ENCODE results near the gene ZNF431. TPM values are rescaled to one million over a fixed set of nuclear protein-coding genes. Genes with fewer than 3 reads are reported as not detected.

Gene ZNF431
- total and polyA plus RNA-seq, 2 of the 8 experiments (the other 6 are each of a cell fraction or from before 2014, with no cell fraction given): 6.7 to 43.2 TPM

DNA sequence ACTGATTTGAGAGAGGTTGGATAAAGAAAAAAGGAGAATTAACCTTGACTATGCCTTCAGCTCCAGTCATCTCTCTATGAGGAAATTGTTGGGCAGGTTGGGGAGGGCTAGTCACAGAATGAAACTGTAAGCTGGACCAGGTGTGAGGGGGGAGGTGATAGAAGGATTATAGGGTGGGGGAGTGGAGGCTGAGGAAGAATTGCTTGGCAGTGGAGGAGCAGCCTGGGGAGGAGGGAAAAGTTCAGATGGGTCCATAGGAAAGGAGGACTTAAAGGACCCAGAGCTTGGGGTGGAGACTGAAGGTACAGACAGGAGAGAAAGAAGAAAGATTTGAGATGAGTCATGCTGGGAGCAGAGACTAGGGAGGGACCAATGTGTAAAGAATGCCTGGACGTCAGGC is 8.2 kb upstream of the ZNF431 start (continued):
- TF ChIP-seq, protein P1, sequence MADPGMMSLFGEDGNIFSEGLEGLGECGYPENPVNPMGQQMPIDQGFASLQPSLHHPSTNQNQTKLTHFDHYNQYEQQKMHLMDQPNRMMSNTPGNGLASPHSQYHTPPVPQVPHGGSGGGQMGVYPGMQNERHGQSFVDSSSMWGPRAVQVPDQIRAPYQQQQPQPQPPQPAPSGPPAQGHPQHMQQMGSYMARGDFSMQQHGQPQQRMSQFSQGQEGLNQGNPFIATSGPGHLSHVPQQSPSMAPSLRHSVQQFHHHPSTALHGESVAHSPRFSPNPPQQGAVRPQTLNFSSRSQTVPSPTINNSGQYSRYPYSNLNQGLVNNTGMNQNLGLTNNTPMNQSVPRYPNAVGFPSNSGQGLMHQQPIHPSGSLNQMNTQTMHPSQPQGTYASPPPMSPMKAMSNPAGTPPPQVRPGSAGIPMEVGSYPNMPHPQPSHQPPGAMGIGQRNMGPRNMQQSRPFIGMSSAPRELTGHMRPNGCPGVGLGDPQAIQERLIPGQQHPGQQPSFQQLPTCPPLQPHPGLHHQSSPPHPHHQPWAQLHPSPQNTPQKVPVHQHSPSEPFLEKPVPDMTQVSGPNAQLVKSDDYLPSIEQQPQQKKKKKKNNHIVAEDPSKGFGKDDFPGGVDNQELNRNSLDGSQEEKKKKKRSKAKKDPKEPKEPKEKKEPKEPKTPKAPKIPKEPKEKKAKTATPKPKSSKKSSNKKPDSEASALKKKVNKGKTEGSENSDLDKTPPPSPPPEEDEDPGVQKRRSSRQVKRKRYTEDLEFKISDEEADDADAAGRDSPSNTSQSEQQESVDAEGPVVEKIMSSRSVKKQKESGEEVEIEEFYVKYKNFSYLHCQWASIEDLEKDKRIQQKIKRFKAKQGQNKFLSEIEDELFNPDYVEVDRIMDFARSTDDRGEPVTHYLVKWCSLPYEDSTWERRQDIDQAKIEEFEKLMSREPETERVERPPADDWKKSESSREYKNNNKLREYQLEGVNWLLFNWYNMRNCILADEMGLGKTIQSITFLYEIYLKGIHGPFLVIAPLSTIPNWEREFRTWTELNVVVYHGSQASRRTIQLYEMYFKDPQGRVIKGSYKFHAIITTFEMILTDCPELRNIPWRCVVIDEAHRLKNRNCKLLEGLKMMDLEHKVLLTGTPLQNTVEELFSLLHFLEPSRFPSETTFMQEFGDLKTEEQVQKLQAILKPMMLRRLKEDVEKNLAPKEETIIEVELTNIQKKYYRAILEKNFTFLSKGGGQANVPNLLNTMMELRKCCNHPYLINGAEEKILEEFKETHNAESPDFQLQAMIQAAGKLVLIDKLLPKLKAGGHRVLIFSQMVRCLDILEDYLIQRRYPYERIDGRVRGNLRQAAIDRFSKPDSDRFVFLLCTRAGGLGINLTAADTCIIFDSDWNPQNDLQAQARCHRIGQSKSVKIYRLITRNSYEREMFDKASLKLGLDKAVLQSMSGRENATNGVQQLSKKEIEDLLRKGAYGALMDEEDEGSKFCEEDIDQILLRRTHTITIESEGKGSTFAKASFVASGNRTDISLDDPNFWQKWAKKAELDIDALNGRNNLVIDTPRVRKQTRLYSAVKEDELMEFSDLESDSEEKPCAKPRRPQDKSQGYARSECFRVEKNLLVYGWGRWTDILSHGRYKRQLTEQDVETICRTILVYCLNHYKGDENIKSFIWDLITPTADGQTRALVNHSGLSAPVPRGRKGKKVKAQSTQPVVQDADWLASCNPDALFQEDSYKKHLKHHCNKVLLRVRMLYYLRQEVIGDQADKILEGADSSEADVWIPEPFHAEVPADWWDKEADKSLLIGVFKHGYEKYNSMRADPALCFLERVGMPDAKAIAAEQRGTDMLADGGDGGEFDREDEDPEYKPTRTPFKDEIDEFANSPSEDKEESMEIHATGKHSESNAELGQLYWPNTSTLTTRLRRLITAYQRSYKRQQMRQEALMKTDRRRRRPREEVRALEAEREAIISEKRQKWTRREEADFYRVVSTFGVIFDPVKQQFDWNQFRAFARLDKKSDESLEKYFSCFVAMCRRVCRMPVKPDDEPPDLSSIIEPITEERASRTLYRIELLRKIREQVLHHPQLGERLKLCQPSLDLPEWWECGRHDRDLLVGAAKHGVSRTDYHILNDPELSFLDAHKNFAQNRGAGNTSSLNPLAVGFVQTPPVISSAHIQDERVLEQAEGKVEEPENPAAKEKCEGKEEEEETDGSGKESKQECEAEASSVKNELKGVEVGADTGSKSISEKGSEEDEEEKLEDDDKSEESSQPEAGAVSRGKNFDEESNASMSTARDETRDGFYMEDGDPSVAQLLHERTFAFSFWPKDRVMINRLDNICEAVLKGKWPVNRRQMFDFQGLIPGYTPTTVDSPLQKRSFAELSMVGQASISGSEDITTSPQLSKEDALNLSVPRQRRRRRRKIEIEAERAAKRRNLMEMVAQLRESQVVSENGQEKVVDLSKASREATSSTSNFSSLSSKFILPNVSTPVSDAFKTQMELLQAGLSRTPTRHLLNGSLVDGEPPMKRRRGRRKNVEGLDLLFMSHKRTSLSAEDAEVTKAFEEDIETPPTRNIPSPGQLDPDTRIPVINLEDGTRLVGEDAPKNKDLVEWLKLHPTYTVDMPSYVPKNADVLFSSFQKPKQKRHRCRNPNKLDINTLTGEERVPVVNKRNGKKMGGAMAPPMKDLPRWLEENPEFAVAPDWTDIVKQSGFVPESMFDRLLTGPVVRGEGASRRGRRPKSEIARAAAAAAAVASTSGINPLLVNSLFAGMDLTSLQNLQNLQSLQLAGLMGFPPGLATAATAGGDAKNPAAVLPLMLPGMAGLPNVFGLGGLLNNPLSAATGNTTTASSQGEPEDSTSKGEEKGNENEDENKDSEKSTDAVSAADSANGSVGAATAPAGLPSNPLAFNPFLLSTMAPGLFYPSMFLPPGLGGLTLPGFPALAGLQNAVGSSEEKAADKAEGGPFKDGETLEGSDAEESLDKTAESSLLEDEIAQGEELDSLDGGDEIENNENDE (IDR thresholded peaks at IDR 0.05; ENCODE audit: insufficient replicate concordance, low read length): no peak
- no peak for TF ChIP-seq SUZ12 (IDR thresholded peaks at IDR 0.05; ENCODE audit: low read length)
- TF ChIP-seq SRF (IDR thresholded peaks at IDR 0.05; ENCODE audit: low read depth, low read length): no peak
- no peak for TF ChIP-seq SIX5 (IDR thresholded peaks at IDR 0.05; ENCODE audit: low read depth, low read length)
- no peak for TF ChIP-seq BACH1 (IDR thresholded peaks at IDR 0.05; ENCODE audit: low read length)
